Mucosa of descending colon (tissue), 3 donors: ENCODE measurements around the gene TMEM62. TPM values are rescaled to one million over a fixed set of nuclear protein-coding genes. Genes with fewer than 3 reads are reported as not detected.
A peak's percentile ranks its signal among the peaks of the same experiment; 100 is the strongest.

ENCODE experiments used
- ATAC-seq: fragments of 200-7000 bp; cut with Tn5 transposase; one replicate; pipeline ENCODE4 v1.9.1; 2020; ENCODE audit warnings: mild to moderate bottlenecking, moderate library complexity
- DNase-seq, 3 donors: peaks; one replicate each; pipeline ENCODE4 v3.0.0-alpha.2; 2020
- H3K36me3 ChIP-seq: fragments of 200-600 bp; one replicate; pipeline ENCODE4 v1.8.0; 2021; ENCODE audit warnings: low read depth, mild to moderate bottlenecking
- H3K4me1 ChIP-seq: fragments of 200-600 bp; one replicate; pipeline ENCODE4 v1.8.0; 2021; ENCODE audit warnings: low read depth, mild to moderate bottlenecking
- H3K4me3 ChIP-seq: fragments of 200-600 bp; one replicate; pipeline ENCODE4 v1.8.0; 2021; ENCODE audit warnings: mild to moderate bottlenecking
- H3K9me3 ChIP-seq: fragments of 200-600 bp; one replicate; pipeline ENCODE4 v1.8.0; 2021; ENCODE audit warnings: mild to moderate bottlenecking
- CTCF ChIP-seq: fragments of 200-600 bp; IDR thresholded peaks from one replicate; pipeline ENCODE4 v1.8.0; 2022; ENCODE audit warnings: antibody characterized with exemption, mild to moderate bottlenecking
- intact Hi-C, 2 donors: fragments of 100-400 bp; cut with DNase I in 1 of 2; cut with micrococcal nuclease in 1 of 2; formaldehyde crosslinking; loops; one replicate each; pipeline versions ENCODE4 v1.11.0 to v1.11.1; 2022; cut with DNase I, micrococcal nuclease
- total RNA-seq, 3 donors: library from RNA; stranded (reverse); fragmentation: NEBNext Ultra II Directional in 2 of 3; extraction: Animal tissue kit (Norgen Biotek cat#: 25700) in 2 of 3; gene quantifications; one replicate each; pipeline versions ENCODE4 v1.2.1 to v1.2.4, GENCODE V29; 2021 to 2023
- donor health status: DM: no; HTN: no; CAD: no; lungs with moderate emphysema.
- donor health status: DM: no; HTN: no; CAD: no.
- donor health status: DM: no; HTN: yes; CAD: no.

Gene TMEM62
- total RNA-seq, 3 donors from 2014 or later: 26.8 to 43.7 (median 34.9) TPM

DNA sequence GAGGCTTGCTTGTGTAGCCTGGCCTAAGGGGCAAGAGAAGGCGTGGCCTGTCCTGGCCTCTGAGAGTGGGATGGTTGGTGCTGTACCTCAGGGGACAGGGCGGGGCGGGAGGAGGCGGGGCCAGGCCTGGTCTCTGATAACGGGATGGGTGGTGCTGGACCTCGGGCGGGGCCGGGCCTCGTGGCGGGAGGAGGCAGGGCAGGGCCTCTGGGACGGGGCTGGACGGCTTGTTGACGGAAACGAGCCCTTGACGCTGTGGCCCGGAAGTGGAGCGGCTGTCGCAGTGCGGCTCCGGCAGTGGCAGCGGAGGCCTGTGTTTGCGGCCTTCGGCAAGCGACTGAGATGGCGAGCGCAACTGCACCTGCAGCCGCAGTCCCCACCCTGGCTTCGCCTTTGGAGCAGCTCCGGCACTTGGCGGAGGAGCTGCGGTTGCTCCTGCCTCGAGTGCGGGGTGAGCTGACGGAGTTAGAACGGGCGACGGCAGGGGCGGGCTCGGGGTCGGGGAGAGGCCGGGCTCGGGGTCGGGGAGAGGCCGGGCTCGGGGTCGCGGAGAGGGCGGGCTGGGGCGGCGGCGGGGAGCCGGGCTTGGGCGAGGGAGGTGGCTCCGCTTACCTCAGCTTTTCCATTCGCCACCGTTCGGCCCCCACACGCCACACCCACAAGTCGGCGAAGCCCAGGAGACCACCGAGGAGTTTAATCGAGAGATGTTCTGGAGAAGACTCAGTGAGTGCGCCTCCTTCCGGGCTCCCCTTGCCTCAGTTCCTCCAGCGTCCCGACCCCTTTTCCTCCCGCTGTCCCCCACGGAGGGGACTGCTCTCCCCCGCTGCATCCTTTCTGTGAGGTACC lies 52.0 kb downstream of the TMEM62 start, which contains the start of gene CCNDBP1:
Gene CCNDBP1 (plus strand): TSS at position 247 of the 846 bp plus-strand sequence. CDS start 96 bp downstream, at position 343.
- peak; percentile 98 to 99 (median 99) for DNase-seq
- peak; percentile 98 for ATAC-seq
- TF ChIP-seq CTCF: no peak
- Histone ChIP-seq H3K4me3 (peak within 1 kb of the TSS; percentile 67), H3K9me3 (no peaks in the 10 kb centered on the region), H3K4me1 (peaks cover 13% of the 10 kb centered on the region), H3K36me3 (no peaks in the 10 kb centered on the region)
- intact Hi-C loops: no loop called here

- intact Hi-C loops: no loop called here
- DNase-seq (no peak), ATAC-seq (peak; percentile 43)
- no peak for TF ChIP-seq CTCF
- H3K9me3 ChIP-seq: no peaks in the 10 kb centered on the region
- peaks cover 13% of the 10 kb centered on the region for H3K4me1 ChIP-seq
- peak overlapping the region; percentile 67 for H3K4me3 ChIP-seq
- no peaks in the 10 kb centered on the region for H3K36me3 ChIP-seq
Measured at GRCh38 chr15:43186003-43186353, 52.6 kb downstream of the TMEM62 start.

DNA sequence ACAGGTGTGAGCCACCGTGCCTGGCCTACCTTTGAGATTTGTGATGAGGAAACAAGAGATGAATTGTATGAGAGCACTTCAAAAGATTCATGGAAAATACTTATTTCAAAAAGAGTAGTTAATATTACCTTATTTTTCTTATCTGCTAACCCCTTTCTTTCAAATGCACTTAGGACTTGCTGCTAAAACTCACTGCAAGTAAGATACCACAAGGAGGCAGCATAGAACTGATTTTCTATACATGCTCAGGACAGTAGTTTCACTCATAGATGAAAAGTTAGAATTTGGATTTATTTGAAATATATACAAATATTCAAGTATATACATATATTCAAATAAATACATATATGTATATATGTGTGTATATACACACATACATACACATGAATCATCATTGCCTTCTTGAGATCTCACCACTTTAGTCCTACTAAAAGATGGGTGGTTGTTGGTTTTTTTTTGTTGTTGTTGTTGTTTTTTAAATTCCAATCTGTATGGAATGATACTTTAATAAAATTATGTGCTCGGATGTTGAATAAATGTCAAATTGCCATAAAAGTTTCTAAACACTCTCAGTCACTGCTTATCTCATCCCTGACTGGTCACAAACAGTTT lies 54.3 kb downstream of the TMEM62 start:
- no peak for ATAC-seq
- no peak overlapping the region for H3K4me3 ChIP-seq
- DNase-seq: no peak
- TF ChIP-seq CTCF: peak; percentile 44
- peaks cover 13% of the 10 kb centered on the region for H3K4me1 ChIP-seq
- peaks cover 8% of the 10 kb centered on the region for H3K36me3 ChIP-seq
- H3K9me3 ChIP-seq: no peaks in the 10 kb centered on the region
- intact Hi-C loops: no loop called here

- no peak for ATAC-seq
- H3K36me3 ChIP-seq: peaks cover 21% of the 10 kb centered on the region
- no peak for DNase-seq
- H3K9me3 ChIP-seq: no peaks in the 10 kb centered on the region
- intact Hi-C loops: no loop called here
- TF ChIP-seq CTCF: no peak
- no peak overlapping the region for H3K4me3 ChIP-seq
- H3K4me1 ChIP-seq: peaks cover 13% of the 10 kb centered on the region
Measured at GRCh38 chr15:43189296-43189695, 55.9 kb downstream of the TMEM62 start.

GRCh38 chr15:43190178-43190577 lies 56.8 kb downstream of the TMEM62 start:
- Histone ChIP-seq H3K9me3 (no peaks in the 10 kb centered on the region), H3K36me3 (peaks cover 25% of the 10 kb centered on the region), H3K4me1 (peaks cover 13% of the 10 kb centered on the region), H3K4me3 (no peak overlapping the region)
- intact Hi-C loops: no loop called here
- TF ChIP-seq CTCF: no peak
- DNase-seq (no peak), ATAC-seq (no peak)
